ENCODE data around the gene CLPSL2. TPM values are rescaled to one million over a fixed set of nuclear protein-coding genes. Genes with fewer than 3 reads are reported as not detected.
"Not testable (repeated sequence)": the region's sequence is repeated elsewhere in the genome, so short reads cannot be mapped to it uniquely, and the experiment has no call there.

Gene CLPSL2
- polyA plus RNA-seq (2013, experiment 1 of 2; ENCODE audit: insufficient read length): not detected
- not detected for polyA plus RNA-seq (2013, experiment 2 of 2; ENCODE audit: insufficient read length)

GRCh38 chr6:35776364-35777215 lies at the start of gene CLPSL2:
TSS of gene CLPSL2 (plus strand) at chr6:35776598. CDS start at chr6:35776619, 21 bp downstream.
- no peak for DNase-seq

GRCh38 chr6:35727231-35727934 lies 49.0 kb upstream of the CLPSL2 start:
- peak; percentile 74 for DNase-seq

- peak; percentile 95 for DNase-seq
These were observed 48.3 kb upstream of the CLPSL2 start for GRCh38 chr6:35727935-35728682.

- DNase-seq: no peak
These were observed 47.4 kb upstream of the CLPSL2 start for GRCh38 chr6:35728683-35729678.

GRCh38 chr6:35729722-35730121 lies 46.7 kb upstream of the CLPSL2 start:
- DNase-seq: no peak

GRCh38 chr6:35730745-35731413 lies 45.5 kb upstream of the CLPSL2 start:
- DNase-seq: no peak

- peak; percentile 82 for DNase-seq
These were observed 45.0 kb upstream of the CLPSL2 start for GRCh38 chr6:35731414-35731735.

- peak; percentile 92 for DNase-seq
These were observed 44.5 kb upstream of the CLPSL2 start for GRCh38 chr6:35731736-35732532.

- no peak for DNase-seq
These were observed 42.8 kb upstream of the CLPSL2 start for GRCh38 chr6:35733633-35734032.

- DNase-seq: not testable (repeated sequence)
These were observed 42.1 kb upstream of the CLPSL2 start for GRCh38 chr6:35734319-35734718.

- no peak for DNase-seq
These were observed 40.9 kb upstream of the CLPSL2 start for GRCh38 chr6:35735452-35735851.

- DNase-seq: peak; percentile 55
These were observed 40.0 kb upstream of the CLPSL2 start for GRCh38 chr6:35736253-35736894.

- no peak for DNase-seq
These were observed 39.4 kb upstream of the CLPSL2 start, which contains the start of gene ARMC12 for GRCh38 chr6:35736982-35737412. TSS of gene ARMC12 (plus strand) at chr6:35737032. CDS start at chr6:35737109, 77 bp downstream.

- DNase-seq: peak; percentile 81
These were observed 38.8 kb upstream of the CLPSL2 start for GRCh38 chr6:35737413-35738211.

GRCh38 chr6:35739645-35740524 lies 36.5 kb upstream of the CLPSL2 start:
- DNase-seq: no peak

- no peak for DNase-seq
These were observed 33.6 kb upstream of the CLPSL2 start for GRCh38 chr6:35742842-35743241.

GRCh38 chr6:35745509-35745908 lies 30.9 kb upstream of the CLPSL2 start:
- DNase-seq: no peak

GRCh38 chr6:35746516-35746915 lies 29.9 kb upstream of the CLPSL2 start:
- no peak for DNase-seq
